ENCODE data around the gene SUSD1.

GRCh38 chr9:112065806-112066606, 109.1 kb downstream of the SUSD1 start:
- no peak for TF ChIP-seq CTCF (IDR thresholded peaks at IDR 0.05)
- no peak for TF ChIP-seq EP300 (IDR thresholded peaks at IDR 0.05)
